AG09319 (cell line): ENCODE results near the gene SEC14L3.
"Not testable (repeated sequence)": the region's sequence is repeated elsewhere in the genome, so short reads cannot be mapped to it uniquely, and the experiment has no call there.

Source experiments
- DNase-seq: peaks from one replicate; pipeline ENCODE4 v3.0.0-alpha.2; 2010; ENCODE audit warnings: low read depth; ENCODE audit errors: extremely low read depth
- TF ChIP-seq, protein P1 (sequence below): IDR thresholded peaks from 2 replicates; pipeline ENCODE4 v1.5.1; 2011; ENCODE audit warnings: low read depth, mild to moderate bottlenecking, inconsistent platforms, low read length, moderate library complexity

SEC14L3 gene

DNA sequence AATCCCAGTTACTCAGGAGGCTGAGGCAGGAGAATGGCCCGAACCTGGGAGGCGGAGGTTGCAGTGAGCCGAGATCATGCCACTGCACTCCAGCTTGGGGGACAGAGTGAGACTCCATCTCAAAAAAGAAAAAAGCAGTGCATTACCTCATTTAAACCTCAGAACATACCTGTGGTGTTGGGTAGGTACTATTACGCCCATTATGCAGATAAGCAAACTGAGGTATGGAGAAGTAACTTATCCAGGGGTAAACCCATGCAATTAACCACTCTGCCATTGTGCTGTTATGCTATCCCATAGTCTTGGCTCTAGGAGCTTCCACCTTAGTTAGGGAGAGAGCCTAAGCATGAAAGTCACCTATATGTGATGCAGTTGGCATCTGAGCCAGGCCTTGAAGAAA lies 2.3 kb upstream of the SEC14L3 start:
- no peak for DNase-seq
- TF ChIP-seq, protein P1, sequence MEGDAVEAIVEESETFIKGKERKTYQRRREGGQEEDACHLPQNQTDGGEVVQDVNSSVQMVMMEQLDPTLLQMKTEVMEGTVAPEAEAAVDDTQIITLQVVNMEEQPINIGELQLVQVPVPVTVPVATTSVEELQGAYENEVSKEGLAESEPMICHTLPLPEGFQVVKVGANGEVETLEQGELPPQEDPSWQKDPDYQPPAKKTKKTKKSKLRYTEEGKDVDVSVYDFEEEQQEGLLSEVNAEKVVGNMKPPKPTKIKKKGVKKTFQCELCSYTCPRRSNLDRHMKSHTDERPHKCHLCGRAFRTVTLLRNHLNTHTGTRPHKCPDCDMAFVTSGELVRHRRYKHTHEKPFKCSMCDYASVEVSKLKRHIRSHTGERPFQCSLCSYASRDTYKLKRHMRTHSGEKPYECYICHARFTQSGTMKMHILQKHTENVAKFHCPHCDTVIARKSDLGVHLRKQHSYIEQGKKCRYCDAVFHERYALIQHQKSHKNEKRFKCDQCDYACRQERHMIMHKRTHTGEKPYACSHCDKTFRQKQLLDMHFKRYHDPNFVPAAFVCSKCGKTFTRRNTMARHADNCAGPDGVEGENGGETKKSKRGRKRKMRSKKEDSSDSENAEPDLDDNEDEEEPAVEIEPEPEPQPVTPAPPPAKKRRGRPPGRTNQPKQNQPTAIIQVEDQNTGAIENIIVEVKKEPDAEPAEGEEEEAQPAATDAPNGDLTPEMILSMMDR, result no peak

DNA sequence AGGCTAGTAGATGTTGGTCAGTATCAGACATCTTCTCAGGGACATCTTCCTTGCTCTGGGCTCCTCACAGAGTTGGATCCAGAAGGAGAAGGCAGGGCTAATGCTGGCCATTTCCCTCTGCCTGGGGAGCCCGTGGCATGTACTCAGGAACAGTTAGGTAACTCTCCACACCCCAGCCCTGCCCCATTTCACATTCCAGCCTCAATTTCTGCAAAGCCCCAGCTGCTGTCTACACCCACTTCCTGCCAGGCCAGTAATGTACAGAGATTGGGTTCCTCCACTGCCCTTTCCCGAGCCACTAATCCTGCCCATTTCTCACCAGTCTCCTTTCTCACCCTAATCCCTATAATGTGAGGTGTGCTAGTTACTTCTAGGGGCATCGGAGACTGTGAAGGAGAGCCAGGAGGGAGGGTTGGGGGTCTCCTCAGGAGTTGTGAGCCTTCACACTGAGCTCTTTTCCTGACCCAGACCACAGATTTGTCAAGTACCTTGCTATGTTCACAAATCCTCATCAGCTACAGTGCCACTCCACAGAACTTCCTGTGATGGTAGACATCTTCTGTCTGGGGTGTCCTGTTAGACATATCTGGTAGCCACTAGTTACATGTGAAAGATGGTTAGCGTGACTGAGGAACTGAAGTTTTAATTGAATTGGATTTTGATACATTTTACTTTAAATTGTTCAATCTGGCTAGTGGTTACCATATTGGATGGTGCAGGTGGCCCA lies 1.3 kb upstream of the SEC14L3 start:
- TF ChIP-seq, protein P1, result no peak
- DNase-seq, result no peak

DNA sequence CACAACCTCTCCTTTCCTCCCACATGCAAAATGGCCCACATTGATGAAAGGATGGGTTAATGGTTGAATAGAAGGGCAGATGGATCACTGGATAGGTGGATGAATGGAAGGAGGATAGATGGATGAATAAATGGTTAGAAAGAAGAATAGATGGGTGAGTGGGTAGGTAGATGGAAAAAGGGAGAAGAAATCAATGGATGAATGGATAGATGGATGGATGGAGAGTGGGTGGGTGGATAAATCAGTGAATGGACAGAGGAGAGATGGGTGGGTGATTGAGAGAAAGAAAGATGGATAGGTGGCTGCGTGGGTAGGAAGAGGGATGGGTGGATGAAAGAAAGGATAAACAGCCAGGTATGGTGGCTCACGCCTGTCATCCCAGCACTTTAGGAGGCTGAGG lies 1.2 kb downstream of the SEC14L3 start:
- no peak for DNase-seq
- TF ChIP-seq, protein P1, result no peak

DNA sequence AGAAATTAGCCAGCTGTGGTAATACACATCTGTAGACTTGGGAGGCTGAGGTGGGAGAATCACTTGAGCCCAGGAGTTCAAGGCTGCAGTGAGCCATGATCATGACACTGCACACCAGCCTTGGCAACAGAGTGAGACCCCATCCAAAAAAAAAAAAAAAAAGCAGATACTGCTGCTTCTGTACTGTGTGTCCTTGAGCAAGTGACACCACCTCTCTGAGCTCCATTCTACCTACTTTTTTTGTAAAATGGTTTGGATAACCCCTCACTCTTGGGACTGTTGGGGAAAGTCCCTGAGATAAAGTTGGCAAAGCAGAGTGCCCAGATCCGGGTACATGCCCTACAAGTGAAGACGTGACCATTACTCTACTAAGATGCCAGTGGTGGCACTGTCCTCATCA lies 2.7 kb downstream of the SEC14L3 start:
- DNase-seq, result no peak
- TF ChIP-seq, protein P1, result no peak

DNA sequence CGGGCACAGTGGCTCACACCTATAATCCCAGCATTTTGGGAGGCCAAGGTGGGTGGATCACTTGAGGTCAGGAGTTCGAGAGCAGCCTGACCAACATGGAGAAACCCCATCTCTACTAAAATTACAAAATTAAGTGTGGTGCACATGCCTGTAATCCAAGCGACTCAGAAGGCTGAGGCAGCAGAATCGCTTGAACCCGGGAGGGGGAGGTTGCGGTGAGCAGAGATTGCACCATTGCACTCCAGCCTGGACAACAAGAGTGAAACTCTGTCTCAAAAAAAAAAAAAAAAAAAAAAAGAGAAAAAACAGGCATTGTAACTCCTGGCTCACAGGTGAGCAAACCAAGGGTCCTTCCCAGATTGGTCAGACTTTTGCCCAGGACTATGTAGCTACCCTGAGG lies 11.3 kb downstream of the SEC14L3 start:
- DNase-seq, result not testable (repeated sequence)

DNA sequence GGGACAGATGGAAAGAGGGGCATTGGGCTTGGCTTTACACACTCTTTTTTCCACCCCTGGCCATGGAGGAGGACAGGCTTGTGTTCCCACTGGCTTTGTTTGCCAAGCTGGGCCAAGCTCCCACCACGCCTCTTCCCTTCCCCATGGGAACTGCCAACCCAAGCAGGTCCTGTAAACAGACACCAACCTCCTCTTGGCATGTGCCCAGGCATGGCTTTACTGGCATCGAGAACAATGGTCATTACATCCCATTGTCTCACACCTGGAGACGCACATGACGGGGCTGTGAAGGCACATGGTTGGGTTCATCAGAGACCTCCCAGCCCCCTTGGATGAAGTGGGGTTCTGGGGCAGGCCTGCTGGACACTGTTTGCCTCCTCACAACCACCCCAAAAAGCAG lies 11.7 kb downstream of the SEC14L3 start:
- DNase-seq, result no peak
- TF ChIP-seq, protein P1, result no peak

DNA sequence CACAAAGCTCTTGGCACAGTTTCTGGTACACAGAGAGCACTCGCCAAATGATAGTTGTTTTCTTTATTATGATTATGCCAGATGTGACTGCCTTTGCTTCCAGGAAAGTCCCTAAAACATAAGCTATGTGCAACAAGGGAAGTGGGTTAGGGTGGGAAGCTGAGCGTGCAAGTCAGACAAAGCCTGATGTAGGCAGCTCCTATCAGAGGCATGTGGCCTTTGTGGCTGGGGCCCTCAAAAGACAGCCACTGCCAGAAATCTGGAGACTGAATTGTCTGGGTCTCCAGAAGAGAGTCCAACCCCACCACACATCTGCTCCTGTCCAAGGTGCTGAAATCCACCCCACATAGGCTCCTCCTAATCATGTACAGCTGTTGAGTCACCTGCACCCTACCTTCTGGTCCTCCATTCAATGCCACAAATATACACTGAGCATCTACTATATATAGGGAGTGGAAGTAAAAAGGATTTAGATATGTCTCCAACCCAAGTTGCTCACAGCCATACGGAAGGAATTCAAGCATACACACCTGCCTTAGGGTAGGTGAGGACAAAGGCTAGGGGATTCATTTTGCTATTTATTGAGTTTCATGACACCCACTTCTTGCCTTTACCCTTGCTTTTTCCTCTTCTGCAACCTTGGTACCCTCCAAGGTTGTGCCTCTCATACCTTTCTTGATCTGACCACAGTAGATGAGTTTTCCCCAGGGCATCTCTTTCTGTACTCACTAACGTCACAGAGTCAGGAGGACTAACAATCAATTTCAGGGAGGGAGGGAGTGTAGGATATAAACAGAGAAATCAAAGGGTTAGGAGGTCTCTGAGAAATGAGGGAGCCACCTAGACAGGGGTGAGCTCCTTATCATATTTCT lies 12.4 kb downstream of the SEC14L3 start:
- TF ChIP-seq, protein P1, result no peak
- no peak for DNase-seq
